NT2/D1 (cell line): ENCODE results near the gene IL20RB.

Experiments
- SUZ12 ChIP-seq: IDR thresholded peaks from 2 replicates; pipeline ENCODE4 v1.6.1; 2011; ENCODE audit not compliant: insufficient read length, insufficient read depth; ENCODE audit errors: extremely low read depth
- YY1 ChIP-seq: IDR thresholded peaks from 2 replicates; pipeline ENCODE4 v1.6.1; 2011; ENCODE audit not compliant: insufficient read length, insufficient read depth
- ZNF274 ChIP-seq: IDR thresholded peaks from 2 replicates; pipeline ENCODE4 v1.6.1; 2011; ENCODE audit warnings: mild to moderate bottlenecking, low read depth, low read length

GRCh38 chr3:137047240-137047639 lies 89.5 kb downstream of the IL20RB start:
- TF ChIP-seq ZNF274: no peak
- no peak for TF ChIP-seq YY1
- no peak for TF ChIP-seq SUZ12
